CMK (cell line): ENCODE data around the gene SCN8A.
A peak's percentile ranks its signal among the peaks of the same experiment; 100 is the strongest.
"Not testable (repeated sequence)": the region's sequence is repeated elsewhere in the genome, so short reads cannot be mapped to it uniquely, and the experiment has no call there.

Experiments
- DNase-seq: peaks from one replicate; pipeline ENCODE4 v3.0.0-alpha.2; 2010; ENCODE audit warnings: low read depth

Gene SCN8A

DNA sequence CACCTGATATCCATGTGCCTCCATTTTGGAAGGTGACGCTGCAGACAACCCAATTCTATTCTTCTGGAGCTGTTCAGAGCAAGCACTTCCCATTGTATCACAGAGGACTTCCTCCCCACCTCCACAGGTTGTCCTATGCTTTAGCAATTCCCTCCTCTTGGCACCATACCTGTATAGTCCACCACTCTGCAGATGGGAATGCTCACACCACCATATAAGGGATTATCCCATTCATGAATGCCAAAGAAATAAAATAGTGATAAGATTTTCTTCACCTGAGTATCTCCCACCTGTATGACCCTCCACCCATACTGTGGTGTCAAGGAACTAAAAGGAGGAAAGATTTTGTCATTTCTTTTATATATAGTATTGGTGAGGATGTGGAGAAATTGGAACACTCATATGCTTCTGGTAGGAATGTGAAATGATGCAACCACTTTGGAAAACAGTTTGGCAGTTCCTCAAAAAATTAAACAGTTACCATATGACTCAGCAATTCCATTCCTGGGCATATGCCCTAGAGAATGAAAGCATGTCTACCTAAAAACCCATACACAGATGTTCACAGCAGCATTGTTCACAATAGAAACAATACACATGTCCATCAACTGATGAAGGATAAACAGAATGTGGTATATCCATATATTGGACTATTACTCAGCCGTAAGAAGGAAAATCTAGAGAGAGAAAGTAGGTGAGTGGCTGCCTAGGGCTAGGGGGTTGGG, 182.3 kb downstream of the SCN8A start:
- DNase-seq: no peak

GRCh38 chr12:51774933-51775332, 183.9 kb downstream of the SCN8A start:
- no peak for DNase-seq

DNA sequence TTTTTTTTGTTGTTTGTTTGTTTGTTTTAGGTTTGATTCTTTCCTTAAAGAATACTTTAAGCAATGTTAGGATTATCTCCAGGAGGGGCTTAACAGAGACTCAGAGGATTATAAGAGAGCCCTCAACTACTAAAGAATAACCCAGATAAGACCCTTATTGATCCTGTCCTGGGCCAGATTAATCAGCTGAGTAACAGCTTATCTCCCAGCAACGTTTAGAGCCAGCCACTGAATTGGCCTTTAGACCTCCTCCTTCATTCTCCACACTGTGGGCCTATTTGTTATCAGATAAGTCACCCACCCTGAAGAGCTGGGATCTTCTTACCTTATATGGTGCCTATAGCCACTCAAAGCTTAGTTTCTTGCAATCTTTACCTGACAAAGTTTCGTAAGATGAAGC, 186.4 kb downstream of the SCN8A start:
- DNase-seq: no peak

DNA sequence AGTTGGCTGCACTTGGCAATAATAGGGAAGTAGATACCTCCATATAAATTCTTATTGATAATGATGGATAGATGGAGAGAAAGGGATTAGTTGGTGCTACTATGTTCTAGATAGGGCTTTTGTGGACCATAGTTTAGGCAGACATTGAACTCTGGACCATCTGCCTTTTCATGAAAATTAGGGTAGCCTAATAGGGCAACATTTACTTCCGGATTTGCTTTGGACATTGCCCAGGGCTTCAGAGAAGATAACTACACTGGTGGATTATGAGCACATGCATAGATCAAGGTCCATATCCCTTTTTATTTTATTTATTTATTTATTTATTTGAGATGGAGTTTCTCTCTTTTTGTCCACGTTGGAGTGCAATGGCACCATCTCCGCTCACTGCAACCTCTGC, 186.9 kb downstream of the SCN8A start:
- no peak for DNase-seq

GRCh38 chr12:51779876-51780275, 188.8 kb downstream of the SCN8A start:
- no peak for DNase-seq

- DNase-seq: no peak
Observed at GRCh38 chr12:51784688-51785087, 193.7 kb downstream of the SCN8A start.

DNA sequence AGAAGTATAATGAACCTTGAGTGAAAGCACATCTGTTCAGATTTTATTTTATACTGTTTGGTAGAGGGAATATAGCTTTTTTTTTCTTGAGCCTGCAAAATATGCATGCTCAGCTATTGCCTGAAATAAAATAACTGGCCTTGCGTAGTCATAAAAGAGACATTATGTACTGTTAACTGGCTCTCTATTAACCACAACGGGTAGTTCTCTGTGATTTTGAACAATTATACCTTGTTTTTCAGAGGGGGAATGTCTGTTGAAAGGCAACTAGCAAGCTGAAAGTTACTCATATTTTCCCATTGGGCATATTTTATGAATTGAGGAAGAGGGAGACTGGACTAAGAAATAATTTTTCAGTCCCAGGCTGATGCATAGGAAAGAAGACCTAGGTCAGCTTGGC, 194.9 kb downstream of the SCN8A start:
- DNase-seq: no peak

DNA sequence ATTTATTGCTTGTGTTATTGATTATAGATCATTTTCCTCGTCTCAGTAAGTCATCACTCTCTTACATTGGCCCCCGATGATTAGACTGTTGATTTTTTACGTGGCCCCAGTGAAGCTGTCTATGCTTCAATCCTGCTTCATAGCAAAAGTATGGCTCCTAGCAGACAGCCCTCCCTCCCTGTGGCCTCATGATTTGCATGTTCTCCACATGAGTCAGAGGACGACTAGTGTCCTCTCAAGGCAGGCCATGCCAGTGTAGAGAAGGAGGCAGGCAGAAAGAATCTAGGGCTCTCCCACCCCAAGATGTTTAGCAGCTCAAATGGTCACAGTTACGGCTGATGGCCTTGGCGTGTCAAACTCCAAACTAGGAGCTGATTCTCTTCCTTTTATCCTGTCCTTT, 197.8 kb downstream of the SCN8A start:
- DNase-seq: no peak

GRCh38 chr12:51792417-51792816, 201.4 kb downstream of the SCN8A start:
- no peak for DNase-seq

GRCh38 chr12:51793201-51793600, 202.2 kb downstream of the SCN8A start:
- DNase-seq: no peak

- no peak for DNase-seq
Observed at GRCh38 chr12:51797301-51797700, 206.3 kb downstream of the SCN8A start.

GRCh38 chr12:51798051-51798450, 207.0 kb downstream of the SCN8A start:
- DNase-seq: not testable (repeated sequence)

GRCh38 chr12:51798501-51798900, 207.5 kb downstream of the SCN8A start:
- DNase-seq: no peak

GRCh38 chr12:51801027-51801426, 210.0 kb downstream of the SCN8A start:
- DNase-seq: no peak

DNA sequence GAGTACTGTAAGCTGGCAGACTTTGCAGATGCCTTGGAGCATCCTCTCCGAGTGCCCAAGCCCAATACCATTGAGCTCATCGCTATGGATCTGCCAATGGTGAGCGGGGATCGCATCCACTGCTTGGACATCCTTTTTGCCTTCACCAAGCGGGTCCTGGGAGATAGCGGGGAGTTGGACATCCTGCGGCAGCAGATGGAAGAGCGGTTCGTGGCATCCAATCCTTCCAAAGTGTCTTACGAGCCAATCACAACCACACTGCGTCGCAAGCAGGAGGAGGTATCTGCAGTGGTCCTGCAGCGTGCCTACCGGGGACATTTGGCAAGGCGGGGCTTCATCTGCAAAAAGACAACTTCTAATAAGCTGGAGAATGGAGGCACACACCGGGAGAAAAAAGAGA, 215.9 kb downstream of the SCN8A start:
- no peak for DNase-seq

GRCh38 chr12:51809193-51809592, 218.2 kb downstream of the SCN8A start:
- no peak for DNase-seq

GRCh38 chr12:51811203-51812202, 220.5 kb downstream of the SCN8A start:
- DNase-seq: no peak

GRCh38 chr12:51812871-51813270, 221.8 kb downstream of the SCN8A start:
- DNase-seq: no peak

DNA sequence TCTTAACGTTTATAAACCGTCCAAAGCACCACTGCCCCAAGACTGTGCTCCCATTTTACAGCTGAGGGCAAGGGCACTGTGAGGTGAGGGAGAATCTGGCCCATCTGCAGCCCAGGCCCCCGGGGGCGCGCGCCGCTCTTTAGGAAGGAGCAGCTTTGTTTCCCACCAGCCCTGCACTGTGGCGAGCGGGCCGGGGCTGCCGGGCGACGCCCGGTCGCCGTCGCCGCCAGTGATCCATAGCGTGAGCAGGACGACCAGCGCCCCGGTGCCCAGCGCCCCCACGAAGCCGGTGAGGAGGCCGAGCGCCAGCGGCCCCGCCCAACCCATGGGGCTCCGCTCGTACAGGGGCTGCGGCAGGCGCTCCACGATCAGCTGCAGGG, 222.9 kb downstream of the SCN8A start:
- DNase-seq: no peak

- peak; percentile 50 for DNase-seq
Observed at GRCh38 chr12:51814311-51815088, 223.5 kb downstream of the SCN8A start.

DNA sequence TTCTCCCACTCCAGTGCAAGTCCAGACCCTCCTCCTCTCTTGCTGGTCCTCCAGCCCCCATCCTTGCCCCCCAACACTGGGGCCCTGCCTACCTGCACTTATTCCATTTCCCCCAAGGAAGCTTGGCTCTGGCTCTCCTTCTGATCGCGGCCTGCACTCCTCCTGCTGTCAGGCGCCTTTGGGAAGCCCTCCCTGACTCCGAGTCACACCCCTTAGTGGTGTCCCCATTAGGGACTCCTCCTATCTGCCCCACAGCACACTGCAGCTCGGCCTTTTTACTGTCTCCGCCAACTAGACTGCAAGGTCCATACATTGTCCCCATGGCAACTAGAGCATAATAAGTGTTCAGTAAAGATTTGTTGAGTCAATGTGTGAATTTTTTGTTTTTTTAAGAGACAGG, 224.5 kb downstream of the SCN8A start:
- DNase-seq: no peak
